Parathyroid adenoma (tissue), 2 donors: ENCODE measurements around the gene FAIM.

ENCODE experiments used
- H2AFZ ChIP-seq: fragments of 300-600 bp; sonication (generic); one replicate; pipeline ENCODE4 v1.7.0; 2017; ENCODE audit warnings: antibody characterized with exemption, mild to moderate bottlenecking
- H3K27ac ChIP-seq: fragments of 300-600 bp; sonication (generic); one replicate; pipeline ENCODE4 v1.7.0; 2017
- H3K27me3 ChIP-seq: fragments of 300-600 bp; sonication (generic); one replicate; pipeline ENCODE4 v1.7.0; 2017; ENCODE audit warnings: low read length; ENCODE audit not compliant: control insufficient read depth, insufficient read depth
- H3K36me3 ChIP-seq: fragments of 300-600 bp; sonication (generic); one replicate; pipeline ENCODE4 v1.7.0; 2017; ENCODE audit warnings: low read length; ENCODE audit not compliant: control insufficient read depth, insufficient read depth
- H3K4me1 ChIP-seq: fragments of 300-600 bp; sonication (generic); one replicate; pipeline ENCODE4 v1.7.0; 2017; ENCODE audit warnings: control low read depth
- H3K4me2 ChIP-seq: fragments of 300-600 bp; sonication (generic); one replicate; pipeline ENCODE4 v1.7.0; 2017; ENCODE audit warnings: low read length
- H3K4me3 ChIP-seq: fragments of 300-600 bp; sonication (generic); one replicate; pipeline ENCODE4 v1.7.0; 2017; ENCODE audit warnings: low read depth, low read length
- H3K79me2 ChIP-seq: fragments of 300-600 bp; sonication (generic); one replicate; pipeline ENCODE4 v1.7.0; 2017; ENCODE audit warnings: control low read depth
- H3K9ac ChIP-seq: fragments of 300-600 bp; sonication (generic); one replicate; pipeline ENCODE4 v1.7.0; 2017; ENCODE audit warnings: mild to moderate bottlenecking
- H3K9me3 ChIP-seq: fragments of 300-600 bp; sonication (generic); one replicate; pipeline ENCODE4 v1.7.0; 2017; ENCODE audit warnings: low read length; ENCODE audit not compliant: control insufficient read depth
- TF ChIP-seq, protein P1 (sequence below): fragments of 300-600 bp; sonication (generic); IDR thresholded peaks from one replicate; pipeline ENCODE4 v1.7.0; 2017; ENCODE audit warnings: antibody characterized with exemption, mild to moderate bottlenecking
- donor health status: primary hyperparathyroidism.

The FAIM gene

GRCh38 chr3:138653567-138653966 is 45.0 kb downstream of the FAIM start:
- no peak overlapping the region for H2AFZ ChIP-seq
- no peaks in the 10 kb centered on the region for H3K79me2 ChIP-seq
- no peaks in the 10 kb centered on the region for H3K36me3 ChIP-seq
- no peaks in the 10 kb centered on the region for H3K4me1 ChIP-seq
- H3K27ac ChIP-seq = no peak overlapping the region
- TF ChIP-seq, protein P1, sequence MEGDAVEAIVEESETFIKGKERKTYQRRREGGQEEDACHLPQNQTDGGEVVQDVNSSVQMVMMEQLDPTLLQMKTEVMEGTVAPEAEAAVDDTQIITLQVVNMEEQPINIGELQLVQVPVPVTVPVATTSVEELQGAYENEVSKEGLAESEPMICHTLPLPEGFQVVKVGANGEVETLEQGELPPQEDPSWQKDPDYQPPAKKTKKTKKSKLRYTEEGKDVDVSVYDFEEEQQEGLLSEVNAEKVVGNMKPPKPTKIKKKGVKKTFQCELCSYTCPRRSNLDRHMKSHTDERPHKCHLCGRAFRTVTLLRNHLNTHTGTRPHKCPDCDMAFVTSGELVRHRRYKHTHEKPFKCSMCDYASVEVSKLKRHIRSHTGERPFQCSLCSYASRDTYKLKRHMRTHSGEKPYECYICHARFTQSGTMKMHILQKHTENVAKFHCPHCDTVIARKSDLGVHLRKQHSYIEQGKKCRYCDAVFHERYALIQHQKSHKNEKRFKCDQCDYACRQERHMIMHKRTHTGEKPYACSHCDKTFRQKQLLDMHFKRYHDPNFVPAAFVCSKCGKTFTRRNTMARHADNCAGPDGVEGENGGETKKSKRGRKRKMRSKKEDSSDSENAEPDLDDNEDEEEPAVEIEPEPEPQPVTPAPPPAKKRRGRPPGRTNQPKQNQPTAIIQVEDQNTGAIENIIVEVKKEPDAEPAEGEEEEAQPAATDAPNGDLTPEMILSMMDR = no peak
- no peaks in the 10 kb centered on the region for H3K27me3 ChIP-seq
- no peaks in the 10 kb centered on the region for H3K9me3 ChIP-seq
- no peak overlapping the region for H3K9ac ChIP-seq
- H3K4me3 ChIP-seq = no peak overlapping the region
- no peak overlapping the region for H3K4me2 ChIP-seq

DNA sequence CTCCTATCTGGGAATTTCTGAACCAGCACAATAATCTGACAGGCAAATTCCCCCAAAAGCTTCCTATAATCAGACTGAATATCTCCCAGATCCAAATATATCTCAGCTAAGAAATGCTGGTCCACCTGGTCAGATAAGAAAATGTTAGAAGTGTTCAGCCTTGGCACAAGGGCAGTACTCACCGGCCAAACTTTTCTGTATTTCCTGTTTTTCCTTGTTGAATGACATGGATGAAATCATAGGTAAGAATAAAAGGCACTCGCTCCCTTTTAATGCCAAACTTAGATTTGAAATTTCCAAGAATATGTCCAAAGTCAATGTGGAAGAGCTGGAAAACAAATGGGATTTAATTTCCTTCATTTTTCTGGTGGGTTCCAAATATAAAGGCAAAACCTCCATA is 48.9 kb downstream of the FAIM start:
- no peak overlapping the region for H3K4me3 ChIP-seq
- no peak overlapping the region for H2AFZ ChIP-seq
- no peaks in the 10 kb centered on the region for H3K36me3 ChIP-seq
- H3K9me3 ChIP-seq = no peaks in the 10 kb centered on the region
- TF ChIP-seq, protein P1 = no peak
- H3K79me2 ChIP-seq = no peaks in the 10 kb centered on the region
- no peak overlapping the region for H3K27ac ChIP-seq
- H3K27me3 ChIP-seq = no peaks in the 10 kb centered on the region
- H3K4me2 ChIP-seq = no peak overlapping the region
- no peaks in the 10 kb centered on the region for H3K4me1 ChIP-seq
- H3K9ac ChIP-seq = no peak overlapping the region

- H3K4me3 ChIP-seq = no peak overlapping the region
- no peak overlapping the region for H2AFZ ChIP-seq
- H3K9ac ChIP-seq = no peak overlapping the region
- H3K4me1 ChIP-seq = no peaks in the 10 kb centered on the region
- H3K79me2 ChIP-seq = no peaks in the 10 kb centered on the region
- H3K27ac ChIP-seq = no peak overlapping the region
- no peaks in the 10 kb centered on the region for H3K36me3 ChIP-seq
- TF ChIP-seq, protein P1 = no peak
- H3K4me2 ChIP-seq = no peak overlapping the region
- no peaks in the 10 kb centered on the region for H3K9me3 ChIP-seq
- no peaks in the 10 kb centered on the region for H3K27me3 ChIP-seq
Observed at GRCh38 chr3:138668107-138668506, 59.5 kb downstream of the FAIM start.

GRCh38 chr3:138670407-138670806 is 61.8 kb downstream of the FAIM start:
- Histone ChIP-seq H3K4me1 (no peaks in the 10 kb centered on the region), H3K9me3 (no peaks in the 10 kb centered on the region), H3K36me3 (peaks cover 3% of the 10 kb centered on the region), H3K9ac (no peak overlapping the region), H3K4me3 (no peak overlapping the region), H3K27me3 (no peaks in the 10 kb centered on the region), H3K27ac (no peak overlapping the region), H2AFZ (no peak overlapping the region), H3K4me2 (no peak overlapping the region), H3K79me2 (no peaks in the 10 kb centered on the region)
- TF ChIP-seq, protein P1 = no peak

GRCh38 chr3:138673641-138674530 is 65.3 kb downstream of the FAIM start:
- H3K4me1 ChIP-seq = no peaks in the 10 kb centered on the region
- H3K27ac ChIP-seq = no peak overlapping the region
- peaks cover 3% of the 10 kb centered on the region for H3K36me3 ChIP-seq
- H3K9me3 ChIP-seq = no peaks in the 10 kb centered on the region
- no peak overlapping the region for H3K9ac ChIP-seq
- H3K27me3 ChIP-seq = no peaks in the 10 kb centered on the region
- no peak overlapping the region for H3K4me3 ChIP-seq
- H2AFZ ChIP-seq = no peak overlapping the region
- TF ChIP-seq, protein P1 = no peak
- no peaks in the 10 kb centered on the region for H3K79me2 ChIP-seq
- H3K4me2 ChIP-seq = no peak overlapping the region
